NT2/D1 (cell line): ENCODE measurements around the gene SLC25A25.

Experiments used
- DNase-seq: peaks from one replicate; pipeline ENCODE4 v3.0.0-alpha.2; 2011; ENCODE audit warnings: low read depth, low spot score
- H3K27me3 ChIP-seq: 2 replicates; pipeline ENCODE4 v1.6.0; 2011; ENCODE audit warnings: mild to moderate bottlenecking; ENCODE audit not compliant: insufficient read length, insufficient read depth
- H3K36me3 ChIP-seq: 2 replicates; pipeline ENCODE4 v1.6.1; 2011; ENCODE audit warnings: mild to moderate bottlenecking, low read length, mixed read lengths; ENCODE audit not compliant: insufficient read depth, insufficient read length
- H3K4me1 ChIP-seq: 2 replicates; pipeline ENCODE4 v1.5.1; 2011; ENCODE audit not compliant: insufficient read depth, insufficient read length
- H3K4me3 ChIP-seq: 2 replicates; pipeline ENCODE4 v1.5.1; 2011; ENCODE audit warnings: low read depth; ENCODE audit not compliant: insufficient read length
- H3K9ac ChIP-seq: 2 replicates; pipeline ENCODE4 v1.6.0; 2011; ENCODE audit warnings: low read depth; ENCODE audit not compliant: insufficient read length
- H3K9me3 ChIP-seq: 2 replicates; pipeline ENCODE4 v1.5.1; 2011; ENCODE audit warnings: mild to moderate bottlenecking, low read length; ENCODE audit not compliant: insufficient read depth
- SUZ12 ChIP-seq: IDR thresholded peaks from 2 replicates; pipeline ENCODE4 v1.6.1; 2011; ENCODE audit not compliant: insufficient read length, insufficient read depth; ENCODE audit errors: extremely low read depth
- YY1 ChIP-seq: IDR thresholded peaks from 2 replicates; pipeline ENCODE4 v1.6.1; 2011; ENCODE audit not compliant: insufficient read length, insufficient read depth
- ZNF274 ChIP-seq: IDR thresholded peaks from 2 replicates; pipeline ENCODE4 v1.6.1; 2011; ENCODE audit warnings: mild to moderate bottlenecking, low read depth, low read length

The SLC25A25 gene

DNA sequence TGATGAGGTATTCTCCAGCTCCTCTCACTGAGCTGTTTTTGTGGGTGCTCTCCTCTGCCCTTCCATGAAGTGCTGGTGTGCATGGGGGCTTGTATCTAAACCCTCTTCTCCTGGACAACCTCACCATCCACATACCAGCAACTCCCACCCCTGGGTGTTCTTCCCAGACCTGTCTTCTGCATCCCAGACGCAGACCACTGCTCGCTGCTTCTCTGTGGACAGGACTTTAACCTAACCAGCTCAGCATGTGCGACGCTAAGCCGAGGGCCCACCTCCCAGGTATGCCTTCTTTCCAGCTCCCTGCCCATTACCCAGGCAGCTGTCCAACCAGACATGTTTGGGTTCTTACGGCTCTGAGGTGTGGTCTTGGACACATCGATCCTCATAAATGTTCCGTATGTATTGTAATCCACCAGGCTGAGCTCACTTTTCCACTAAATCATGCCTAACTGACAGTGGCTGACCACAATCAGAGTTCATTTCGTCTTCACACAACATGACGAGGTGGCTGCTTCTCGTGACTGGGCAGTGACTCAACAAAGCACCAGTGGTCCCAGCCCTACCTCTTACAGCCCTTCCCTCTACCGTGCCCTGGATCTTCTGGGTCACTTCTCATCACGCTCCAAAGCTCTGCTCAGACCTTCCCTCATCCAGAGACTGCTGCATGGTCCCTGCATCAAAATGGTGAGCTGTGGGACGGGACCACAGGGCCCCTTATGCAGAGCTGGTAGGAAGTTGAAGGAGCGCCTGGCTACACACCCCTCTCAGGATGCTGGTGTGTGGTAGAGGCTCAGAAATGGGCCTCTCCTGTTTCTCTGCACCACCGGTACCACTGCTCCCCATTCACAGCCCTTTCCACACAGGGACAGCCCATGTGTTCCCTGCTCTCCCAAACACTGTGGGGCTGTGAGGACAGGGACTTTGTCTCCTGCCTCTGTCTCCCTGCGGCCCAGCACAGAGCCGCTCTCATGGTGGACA, 69.1 kb downstream of the SLC25A25 start:
- no peak for TF ChIP-seq SUZ12
- no peak for TF ChIP-seq ZNF274
- TF ChIP-seq YY1 = no peak

DNA sequence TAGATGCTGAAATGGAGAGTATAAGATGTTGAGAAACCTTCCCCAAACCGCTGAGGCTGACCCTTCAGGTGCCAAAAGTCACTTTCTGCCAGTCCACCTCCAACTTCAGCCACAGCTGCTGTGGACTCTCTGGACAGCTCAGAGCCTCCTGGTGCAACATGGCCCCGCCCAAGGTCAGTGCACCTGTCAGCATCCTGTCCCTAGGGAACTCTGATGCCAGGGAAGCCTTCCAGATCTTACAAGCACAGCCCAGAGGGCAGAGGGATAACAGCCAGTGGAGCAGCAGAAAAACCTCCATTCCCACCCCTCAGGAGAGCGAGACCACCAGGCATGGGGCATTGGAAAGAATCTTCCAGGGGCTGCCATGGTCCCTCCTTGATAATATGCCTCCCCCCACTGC, 70.0 kb downstream of the SLC25A25 start:
- Histone ChIP-seq H3K4me3 (no peak overlapping the region), H3K4me1 (peaks cover 6% of the 10 kb centered on the region), H3K9ac (no peak overlapping the region), H3K27me3 (peaks cover 4% of the 10 kb centered on the region), H3K36me3 (no peaks in the 10 kb centered on the region), H3K9me3 (peaks cover 10% of the 10 kb centered on the region)
- no peak for TF ChIP-seq SUZ12
- DNase-seq = no peak

More for the DNA sequence above, 69.1 kb downstream of the SLC25A25 start:
- Histone ChIP-seq H3K36me3 (no peaks in the 10 kb centered on the region), H3K9ac (no peak overlapping the region), H3K9me3 (peaks cover 10% of the 10 kb centered on the region), H3K27me3 (peaks cover 4% of the 10 kb centered on the region), H3K4me1 (peaks cover 5% of the 10 kb centered on the region), H3K4me3 (no peak overlapping the region)
- no peak for DNase-seq

DNA sequence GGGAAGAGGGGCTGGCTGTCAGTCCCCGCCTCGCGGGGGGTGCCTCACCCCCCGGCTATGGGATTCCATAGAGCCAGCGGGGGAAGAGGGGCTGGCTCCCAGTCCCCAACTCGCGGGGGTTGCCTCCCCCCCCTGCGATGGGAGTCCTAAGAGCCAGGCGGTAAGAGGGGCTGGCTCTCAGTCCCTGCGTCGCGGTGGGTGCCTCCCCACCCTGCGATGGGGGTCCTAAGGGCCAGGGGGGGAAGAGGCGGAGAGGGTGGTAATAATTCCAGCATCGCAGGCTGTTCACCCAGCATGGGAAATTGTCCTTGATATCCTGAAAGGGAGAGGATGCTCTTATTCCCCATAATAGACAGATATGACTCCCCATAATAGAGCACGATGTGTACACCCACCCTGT, 71.6 kb downstream of the SLC25A25 start:
- Histone ChIP-seq H3K9me3 (no peaks in the 10 kb centered on the region), H3K4me1 (peaks cover 12% of the 10 kb centered on the region), H3K36me3 (no peaks in the 10 kb centered on the region), H3K4me3 (no peak overlapping the region), H3K27me3 (no peaks in the 10 kb centered on the region), H3K9ac (no peak overlapping the region)
- DNase-seq = no peak
- TF ChIP-seq SUZ12 (no peak), ZNF274 (no peak), YY1 (no peak)

DNA sequence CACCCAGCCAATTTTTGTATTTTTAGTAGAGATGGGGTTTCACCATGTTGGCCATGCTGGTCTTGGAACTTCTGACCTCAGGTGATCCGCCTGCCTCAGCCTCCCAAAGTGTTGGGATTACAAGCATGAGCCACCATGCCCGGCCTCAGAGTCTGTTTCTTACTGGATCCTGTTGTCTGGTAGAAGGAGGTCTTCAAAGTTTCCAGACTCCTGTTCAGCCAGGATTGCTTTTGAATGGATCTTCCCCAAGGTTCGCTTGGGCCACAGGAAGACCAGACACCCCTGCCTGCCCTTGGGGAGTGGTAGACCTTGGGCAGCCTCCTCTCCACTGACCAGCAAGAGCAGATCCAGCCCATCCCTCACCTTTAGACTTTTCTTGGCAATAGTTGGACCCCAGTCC, 73.6 kb downstream of the SLC25A25 start:
- Histone ChIP-seq H3K4me3 (no peak overlapping the region), H3K9me3 (no peaks in the 10 kb centered on the region), H3K36me3 (no peaks in the 10 kb centered on the region), H3K27me3 (peaks cover 3% of the 10 kb centered on the region), H3K9ac (no peak overlapping the region), H3K4me1 (peaks cover 8% of the 10 kb centered on the region)
- TF ChIP-seq ZNF274 (no peak), YY1 (no peak), SUZ12 (no peak)
- no peak for DNase-seq

DNA sequence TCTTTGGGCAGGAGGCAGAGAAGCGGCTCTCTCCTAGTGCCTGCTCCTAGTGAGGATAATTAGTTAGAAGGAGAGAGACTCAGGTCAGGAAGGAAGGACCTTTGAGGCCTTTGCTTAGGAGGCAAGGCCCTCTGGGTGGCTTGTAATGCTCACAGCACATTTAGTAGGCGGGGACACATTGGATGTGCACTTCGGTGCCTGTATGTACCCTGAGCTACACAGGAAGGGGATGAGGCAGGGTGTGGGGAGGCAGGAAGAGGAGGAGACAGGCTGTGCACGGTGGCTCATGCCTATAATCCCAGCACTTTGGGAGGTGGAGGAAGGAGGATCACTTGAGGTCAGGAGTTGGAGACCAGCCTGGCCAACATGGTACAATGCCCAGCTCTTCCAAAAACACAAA, 74.0 kb downstream of the SLC25A25 start:
- Histone ChIP-seq H3K9ac (no peak overlapping the region), H3K4me1 (peaks cover 8% of the 10 kb centered on the region), H3K9me3 (no peaks in the 10 kb centered on the region), H3K27me3 (peaks cover 3% of the 10 kb centered on the region), H3K36me3 (no peaks in the 10 kb centered on the region), H3K4me3 (no peak overlapping the region)
- DNase-seq = no peak
- TF ChIP-seq YY1 (no peak), ZNF274 (no peak), SUZ12 (no peak)

DNA sequence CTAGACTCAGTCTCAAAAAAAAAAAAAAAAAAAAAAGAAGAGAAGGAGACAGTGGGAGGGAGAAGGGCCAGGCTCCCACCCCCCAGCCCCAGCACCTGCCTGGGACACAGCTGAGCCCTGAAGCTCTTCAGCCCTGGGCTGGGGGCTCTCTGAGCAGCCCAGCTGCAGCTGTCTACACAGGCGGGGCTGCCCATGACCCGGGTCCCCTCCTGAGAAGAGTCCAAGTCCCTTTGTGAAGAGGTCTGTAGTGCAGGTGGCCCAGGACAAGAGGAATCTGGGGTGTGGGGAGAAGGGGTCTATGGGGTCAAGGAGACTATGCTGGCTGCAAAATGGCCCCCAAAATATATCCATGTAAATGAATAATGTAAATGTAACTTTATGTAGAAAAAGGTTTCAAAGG, 74.6 kb downstream of the SLC25A25 start:
- peaks cover 3% of the 10 kb centered on the region for H3K27me3 ChIP-seq
- no peak overlapping the region for H3K4me3 ChIP-seq
- peaks cover 8% of the 10 kb centered on the region for H3K4me1 ChIP-seq
- no peak for TF ChIP-seq ZNF274
- no peak for TF ChIP-seq SUZ12
- no peak for TF ChIP-seq YY1
- no peaks in the 10 kb centered on the region for H3K36me3 ChIP-seq
- DNase-seq = no peak
- no peak overlapping the region for H3K9ac ChIP-seq
- no peaks in the 10 kb centered on the region for H3K9me3 ChIP-seq

DNA sequence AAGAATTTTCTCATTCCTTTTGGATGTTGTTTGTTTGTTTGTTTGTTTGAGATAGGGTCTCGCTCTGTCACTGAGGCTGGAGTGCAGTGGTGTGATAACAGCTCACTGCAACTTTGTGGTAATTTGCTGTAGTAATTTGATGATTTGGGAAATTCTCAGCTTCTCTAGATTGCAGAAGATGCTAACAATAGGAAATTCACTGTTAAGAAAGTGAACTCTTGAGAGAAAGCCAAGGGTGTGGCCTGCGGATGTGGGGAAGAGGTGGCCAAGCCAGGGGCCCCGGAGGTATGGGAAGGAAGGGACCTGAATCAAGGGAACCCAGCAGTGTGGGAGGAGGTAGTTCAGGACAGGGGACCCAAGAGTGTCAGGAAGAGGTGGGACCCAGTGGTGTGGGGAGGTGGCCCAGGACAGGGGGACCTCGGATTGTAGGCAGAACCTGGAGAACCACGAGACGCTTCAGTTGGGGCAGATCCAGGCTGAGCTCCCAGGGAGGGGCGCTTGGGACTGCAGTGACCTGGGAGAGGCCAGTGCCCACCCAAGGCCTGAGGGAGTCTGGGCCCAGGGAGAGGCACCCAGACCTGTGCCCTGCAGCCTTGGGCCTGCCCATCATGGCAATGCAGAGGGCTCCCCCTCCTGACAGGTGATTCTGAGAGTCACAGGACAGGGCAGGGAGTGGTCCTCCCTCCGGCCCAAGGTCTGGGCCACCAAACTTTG, 75.7 kb downstream of the SLC25A25 start:
- peaks cover 3% of the 10 kb centered on the region for H3K27me3 ChIP-seq
- TF ChIP-seq YY1 = no peak
- TF ChIP-seq SUZ12 = no peak
- no peak for TF ChIP-seq ZNF274
- H3K9ac ChIP-seq = no peak overlapping the region
- H3K9me3 ChIP-seq = no peaks in the 10 kb centered on the region
- no peak overlapping the region for H3K4me3 ChIP-seq
- no peak for DNase-seq
- no peaks in the 10 kb centered on the region for H3K36me3 ChIP-seq
- H3K4me1 ChIP-seq = peaks cover 12% of the 10 kb centered on the region
